IMR-90 (cell line): Measurements from ENCODE around the gene FBXL4. TPM values are rescaled to one million over a fixed set of nuclear protein-coding genes. Genes with fewer than 3 reads are reported as not detected.

Experiments used
- ATAC-seq: fragments of 200-7000 bp; cut with Tn5 transposase; 2 replicates; pipeline ENCODE4 v1.9.1; 2020; ENCODE audit warnings: low read depth, mild to moderate bottlenecking, moderate library complexity
- BruUV-seq: library from RNA; stranded (reverse); fragments of 400-500 nt; replicated peaks from 2 replicates; lab custom pipeline; 2021; lab: Mats Ljungman, UMichigan
- CTCF ChIA-PET: fragments of 300-600 bp; formaldehyde crosslinking; extraction: SDS; loops from one replicate; lab custom pipeline; 2021; ENCODE audit warnings: antibody characterized with exemption; lab: Yijun Ruan, JAX
- POLR2A ChIA-PET: fragments of 300-600 bp; sonication (Branson Sonifier 250); formaldehyde crosslinking; loops from one replicate; lab custom pipeline; 2022; ENCODE audit warnings: antibody characterized with exemption; ENCODE audit not compliant: unreplicated experiment; lab: Charles Lee
- DNase-seq: peaks from one replicate; pipeline ENCODE4 v3.0.0; 2013
- H2AFZ ChIP-seq: replicated peaks from 2 replicates; pipeline ENCODE3; 2013; ENCODE audit warnings: low read length, mild to moderate bottlenecking; ENCODE audit not compliant: poor library complexity
- H2AK5ac ChIP-seq: 2 replicates; pipeline ENCODE4 v1.6.1; 2013; ENCODE audit warnings: low read depth, low read length, inconsistent platforms
- H2AK9ac ChIP-seq: replicated peaks from 2 replicates; pipeline ENCODE3; 2013; ENCODE audit warnings: mild to moderate bottlenecking, low read depth, low read length, moderate library complexity; ENCODE audit not compliant: poor library complexity
- H2BK120ac ChIP-seq: 2 replicates; pipeline ENCODE4 v1.6.1; 2013; ENCODE audit warnings: low read depth, low read length, inconsistent platforms
- H2BK15ac ChIP-seq: 3 replicates; pipeline ENCODE4 v1.6.1; 2013; ENCODE audit warnings: low read depth, low read length, inconsistent platforms
- H2BK20ac ChIP-seq: 2 replicates; pipeline ENCODE4 v1.6.1; 2013; ENCODE audit warnings: low read depth, mild to moderate bottlenecking, inconsistent platforms, low read length, moderate library complexity
- H2BK5ac ChIP-seq: 2 replicates; pipeline ENCODE4 v1.6.1; 2013; ENCODE audit warnings: mild to moderate bottlenecking, low read depth, low read length, inconsistent platforms; ENCODE audit not compliant: poor library complexity, severe bottlenecking
- H3K14ac ChIP-seq: replicated peaks from 2 replicates; pipeline ENCODE4 v1.6.1; 2013; ENCODE audit warnings: low read depth, low read length, inconsistent platforms
- H3K18ac ChIP-seq: 2 replicates; pipeline ENCODE4 v1.6.1; 2013; ENCODE audit warnings: low read depth, low read length, control low read depth
- H3K23ac ChIP-seq: 2 replicates; pipeline ENCODE4 v1.6.1; 2013; ENCODE audit warnings: low read depth, low read length, inconsistent platforms
- H3K27ac ChIP-seq: 2 replicates; pipeline ENCODE4 v1.5.1; 2013; ENCODE audit warnings: mild to moderate bottlenecking, control low read depth, low read length; ENCODE audit not compliant: insufficient read depth
- H3K27me3 ChIP-seq: 2 replicates; pipeline ENCODE4 v1.6.1; 2013; ENCODE audit warnings: low read length; ENCODE audit not compliant: control insufficient read depth, insufficient read depth
- H3K36me3 ChIP-seq: 2 replicates; pipeline ENCODE4 v1.6.1; 2013; ENCODE audit warnings: low read length, mixed read lengths; ENCODE audit not compliant: control insufficient read depth, insufficient read depth
- H3K4ac ChIP-seq: 2 replicates; pipeline ENCODE4 v1.6.1; 2013; ENCODE audit warnings: low read depth, low read length, inconsistent platforms
- H3K4me1 ChIP-seq: 2 replicates; pipeline ENCODE4 v1.6.1; 2013; ENCODE audit warnings: low read length, mixed read lengths; ENCODE audit not compliant: control insufficient read depth, insufficient read depth
- H3K4me2 ChIP-seq: 2 replicates; pipeline ENCODE4 v1.6.1; 2013; ENCODE audit warnings: low read depth, mild to moderate bottlenecking, control low read depth, low read length, moderate library complexity
- H3K4me3 ChIP-seq: 2 replicates; pipeline ENCODE4 v1.5.1; 2013; ENCODE audit warnings: low read depth, mild to moderate bottlenecking, control low read depth, low read length, moderate library complexity; ENCODE audit not compliant: insufficient read depth
- H3K56ac ChIP-seq: 2 replicates; pipeline ENCODE4 v1.6.1; 2013; ENCODE audit warnings: low read length, inconsistent platforms; ENCODE audit not compliant: insufficient read depth; ENCODE audit errors: extremely low read depth
- H3K79me1 ChIP-seq, 2 experiments: 2 replicates each; pipeline ENCODE4 v1.6.1; 2013; ENCODE audit warnings: low read length in 2 of 2, inconsistent platforms in 1 of 2, low read depth in 1 of 2
- H3K9ac ChIP-seq: 2 replicates; pipeline ENCODE4 v1.6.1; 2013; ENCODE audit warnings: low read depth, low read length, control low read depth
- H3K9me1 ChIP-seq: 2 replicates; pipeline ENCODE4 v1.6.1; 2013; ENCODE audit warnings: low read length, inconsistent platforms; ENCODE audit not compliant: insufficient read depth
- H3K9me3 ChIP-seq: 2 replicates; pipeline ENCODE4 v1.6.1; 2013; ENCODE audit warnings: low read length; ENCODE audit not compliant: control insufficient read depth, insufficient read depth
- H4K20me1 ChIP-seq: 2 replicates; pipeline ENCODE4 v1.6.1; 2013; ENCODE audit warnings: low read length, inconsistent platforms; ENCODE audit not compliant: insufficient read depth
- H4K5ac ChIP-seq: 2 replicates; pipeline ENCODE4 v1.6.1; 2013; ENCODE audit warnings: mild to moderate bottlenecking, low read depth, low read length, control low read depth
- H4K8ac ChIP-seq, 2 experiments: 2 replicates each; pipeline ENCODE4 v1.6.1; 2013; ENCODE audit warnings: low read depth in 2 of 2, low read length in 2 of 2, control low read depth in 1 of 2, inconsistent platforms in 1 of 2
- H4K91ac ChIP-seq: 2 replicates; pipeline ENCODE4 v1.6.1; 2013; ENCODE audit warnings: low read depth, low read length, inconsistent platforms; ENCODE audit not compliant: insufficient read depth
- BHLHE40 ChIP-seq: fragments of 150-350 bp; IDR thresholded peaks from 2 replicates; pipeline ENCODE4 v1.6.1; 2016; ENCODE audit warnings: mild to moderate bottlenecking, low read depth, low read length
- CEBPB ChIP-seq: IDR thresholded peaks from 2 replicates; pipeline ENCODE4 v1.6.1; 2012; ENCODE audit warnings: low read depth, low read length, improper control_type of control experiment
- CHD1 ChIP-seq: IDR thresholded peaks from 2 replicates; pipeline ENCODE4 v1.6.1; 2012; ENCODE audit warnings: low read depth, low read length, improper control_type of control experiment
- ELK1 ChIP-seq: fragments of 150-350 bp; IDR thresholded peaks from 2 replicates; pipeline ENCODE4 v1.6.1; 2016; ENCODE audit warnings: low read depth, mild to moderate bottlenecking, low read length, moderate library complexity, borderline replicate concordance
- MAZ ChIP-seq: IDR thresholded peaks from 2 replicates; pipeline ENCODE4 v1.6.1; 2012; ENCODE audit warnings: low read depth, mild to moderate bottlenecking, low read length, improper control_type of control experiment, moderate library complexity, borderline replicate concordance
- MXI1 ChIP-seq: IDR thresholded peaks from 2 replicates; pipeline ENCODE4 v1.6.1; 2012; ENCODE audit warnings: low read depth, mild to moderate bottlenecking, low read length, moderate library complexity, borderline replicate concordance
- POLR2A ChIP-seq: IDR thresholded peaks from 2 replicates; pipeline ENCODE4 v1.6.1; 2012; ENCODE audit warnings: mild to moderate bottlenecking, low read depth, low read length
- RAD21 ChIP-seq: IDR thresholded peaks from 2 replicates; pipeline ENCODE4 v1.6.1; 2012; ENCODE audit warnings: low read length, improper control_type of control experiment
- RCOR1 ChIP-seq: IDR thresholded peaks from 2 replicates; pipeline ENCODE4 v1.6.1; 2012; ENCODE audit warnings: mild to moderate bottlenecking, low read length, improper control_type of control experiment; ENCODE audit not compliant: insufficient replicate concordance
- WGBS, 2 experiments: methylation state at CpG; one replicate each; pipeline versions ENCODE4 v1.1.5 to v1.1.7; 2013; ENCODE audit warnings: missing lambda C conversion rate in 2 of 2; ENCODE audit not compliant: insufficient read length in 1 of 2; ENCODE audit errors: extremely low coverage in 2 of 2; 5-methylcytosine and 5-hydroxymethylcytosine counted together
- dilution Hi-C: fragments of 300-500 bp; cut with HindIII; formaldehyde crosslinking; loops from one replicate; pipeline ENCODE4 v1.14.3; 2018; ENCODE audit warnings: low sequenced_read_pairs; ENCODE audit not compliant: unreplicated experiment
- in situ Hi-C: fragments of 300-500 bp; cut with MboI; formaldehyde crosslinking; loops from 3 replicates; pipeline ENCODE4 v1.14.3; 2019; ENCODE audit warnings: low sequenced_read_pairs, inconsistent platforms, mixed read lengths
- intact Hi-C: fragments of 100-400 bp; cut with micrococcal nuclease; formaldehyde crosslinking; loops from 2 replicates; pipeline ENCODE4 v1.10.0; 2022
- polyA plus RNA-seq, 3 experiments: library from polyadenylated mRNA; depleted of rRNA; stranded (reverse); fragments of >200 nt; gene quantifications; 2 replicates each; pipeline ENCODE4 v1.2.3, GENCODE V29; 2012; ENCODE audit warnings: low replicate concordance in 1 of 3
- total RNA-seq: library from RNA; depleted of rRNA; stranded (reverse); fragments of >200 nt; gene quantifications from 2 replicates; pipeline ENCODE4 v1.2.3, GENCODE V29; 2012
- TF ChIP-seq, protein P1 (sequence below): fragments of 150-350 bp; IDR thresholded peaks from 2 replicates; pipeline ENCODE4 v1.6.1; 2017; ENCODE audit warnings: mild to moderate bottlenecking, antibody characterized with exemption, low read length, low read depth
- TF ChIP-seq, protein P2 (sequence below): conservative IDR thresholded peaks from 2 replicates; pipeline ENCODE4 v1.5.1; 2012; ENCODE audit warnings: mild to moderate bottlenecking, low read depth, low read length, improper control_type of control experiment

Gene FBXL4
- total and polyA plus RNA-seq, 2 of the 4 experiments (the other 2 are of a cell fraction): 7.8 to 17.6 TPM

GRCh38 chr6:98944168-98944567, 3.6 kb downstream of the FBXL4 start:
- Histone ChIP-seq H4K5ac (no peak overlapping the region), H3K4me2 (no peak overlapping the region), H3K23ac (no peak overlapping the region), H2BK20ac (no peak overlapping the region), H3K27me3 (no peaks in the 10 kb centered on the region), H2BK15ac (no peak overlapping the region), H3K4ac (no peak overlapping the region), H3K9me3 (no peaks in the 10 kb centered on the region; the same call in 1 of the 2 replicates), H2AK9ac (no peak overlapping the region), H3K4me3 (no peak overlapping the region), H2AK5ac (no peak overlapping the region), H3K4me1 (peaks cover 4% of the 10 kb centered on the region), H2BK120ac (no peak overlapping the region), H2BK5ac (no peak overlapping the region), H3K56ac (no peak overlapping the region), H3K9ac (no peak overlapping the region), H3K36me3 (no peaks in the 10 kb centered on the region), H2AFZ (no peak overlapping the region), H3K9me1 (peaks cover 4% of the 10 kb centered on the region; the same call in 1 of the 2 replicates), H3K18ac (no peak overlapping the region), H4K20me1 (peaks cover 2% of the 10 kb centered on the region; the same call in 1 of the 2 replicates), H3K14ac (no peak overlapping the region), H3K27ac (no peak overlapping the region), H4K91ac (no peak overlapping the region), H3K79me1 (peaks cover 19 to 38% of the 10 kb centered on the region in 2 experiments), H4K8ac (no peak overlapping the region)
- POLR2A ChIA-PET: no interaction called here
- DNase-seq: no peak
- in situ Hi-C loops (no loop called here), intact Hi-C loops (no loop called here), dilution Hi-C loops (no loop called here)
- no TSS peak for BruUV-seq
- TF ChIP-seq BHLHE40 (no peak), RCOR1 (no peak), POLR2A (no peak), CHD1 (no peak), MAZ (no peak), CEBPB (no peak), ELK1 (no peak), MXI1 (no peak), RAD21 (no peak)
- TF ChIP-seq, protein P1, sequence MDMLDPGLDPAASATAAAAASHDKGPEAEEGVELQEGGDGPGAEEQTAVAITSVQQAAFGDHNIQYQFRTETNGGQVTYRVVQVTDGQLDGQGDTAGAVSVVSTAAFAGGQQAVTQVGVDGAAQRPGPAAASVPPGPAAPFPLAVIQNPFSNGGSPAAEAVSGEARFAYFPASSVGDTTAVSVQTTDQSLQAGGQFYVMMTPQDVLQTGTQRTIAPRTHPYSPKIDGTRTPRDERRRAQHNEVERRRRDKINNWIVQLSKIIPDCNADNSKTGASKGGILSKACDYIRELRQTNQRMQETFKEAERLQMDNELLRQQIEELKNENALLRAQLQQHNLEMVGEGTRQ: no peak
- TF ChIP-seq, protein P2, sequence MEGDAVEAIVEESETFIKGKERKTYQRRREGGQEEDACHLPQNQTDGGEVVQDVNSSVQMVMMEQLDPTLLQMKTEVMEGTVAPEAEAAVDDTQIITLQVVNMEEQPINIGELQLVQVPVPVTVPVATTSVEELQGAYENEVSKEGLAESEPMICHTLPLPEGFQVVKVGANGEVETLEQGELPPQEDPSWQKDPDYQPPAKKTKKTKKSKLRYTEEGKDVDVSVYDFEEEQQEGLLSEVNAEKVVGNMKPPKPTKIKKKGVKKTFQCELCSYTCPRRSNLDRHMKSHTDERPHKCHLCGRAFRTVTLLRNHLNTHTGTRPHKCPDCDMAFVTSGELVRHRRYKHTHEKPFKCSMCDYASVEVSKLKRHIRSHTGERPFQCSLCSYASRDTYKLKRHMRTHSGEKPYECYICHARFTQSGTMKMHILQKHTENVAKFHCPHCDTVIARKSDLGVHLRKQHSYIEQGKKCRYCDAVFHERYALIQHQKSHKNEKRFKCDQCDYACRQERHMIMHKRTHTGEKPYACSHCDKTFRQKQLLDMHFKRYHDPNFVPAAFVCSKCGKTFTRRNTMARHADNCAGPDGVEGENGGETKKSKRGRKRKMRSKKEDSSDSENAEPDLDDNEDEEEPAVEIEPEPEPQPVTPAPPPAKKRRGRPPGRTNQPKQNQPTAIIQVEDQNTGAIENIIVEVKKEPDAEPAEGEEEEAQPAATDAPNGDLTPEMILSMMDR: no peak
- CTCF ChIA-PET: interaction anchor here (0.6 kb wide), 1 partner anchor 15 kb away, joined by 3 read pairs; no protein-coding TSS in a partner anchor
- WGBS, 2 experiments: no CpG with 5 or more reads among the region's 3 CpGs
- ATAC-seq: no peak
